OCI-LY3 (cell line): ENCODE measurements around the gene TNNI2.

Experiments used
- EZH2phosphoT487 ChIP-seq: fragments of 200-600 bp; shearing (Covaris generic); IDR thresholded peaks from 2 replicates; pipeline ENCODE4 v1.6.1; 2018; ENCODE audit warnings: antibody characterized with exemption, mixed run types, low read depth
- TF ChIP-seq, protein P1 (sequence below): fragments of 200-600, 300-600 bp; sonication (generic); IDR thresholded peaks from 2 replicates; pipeline ENCODE4 v1.5.1; 2014; ENCODE audit warnings: antibody characterized with exemption, low read length, low read depth

DNA sequence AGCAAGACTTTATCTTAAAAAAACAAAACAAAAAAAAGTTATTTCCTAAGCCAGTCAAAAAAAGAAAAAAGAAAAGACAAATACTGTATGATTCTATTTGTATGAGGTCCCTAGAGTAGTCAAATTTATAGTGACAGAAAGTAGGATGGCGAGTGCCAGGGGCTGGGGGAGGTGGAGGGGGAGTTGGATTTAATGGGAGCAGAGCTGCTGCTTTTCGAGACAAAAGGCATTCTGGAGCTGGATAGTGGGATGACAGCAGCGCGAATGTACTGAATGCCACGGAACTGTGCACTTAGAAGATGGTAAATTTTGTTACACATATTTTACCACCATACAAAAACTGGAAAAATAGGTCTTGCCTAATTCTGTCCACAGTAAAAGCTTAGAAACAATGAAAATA, 21.8 kb upstream of the TNNI2 start:
- TF ChIP-seq, protein P1, sequence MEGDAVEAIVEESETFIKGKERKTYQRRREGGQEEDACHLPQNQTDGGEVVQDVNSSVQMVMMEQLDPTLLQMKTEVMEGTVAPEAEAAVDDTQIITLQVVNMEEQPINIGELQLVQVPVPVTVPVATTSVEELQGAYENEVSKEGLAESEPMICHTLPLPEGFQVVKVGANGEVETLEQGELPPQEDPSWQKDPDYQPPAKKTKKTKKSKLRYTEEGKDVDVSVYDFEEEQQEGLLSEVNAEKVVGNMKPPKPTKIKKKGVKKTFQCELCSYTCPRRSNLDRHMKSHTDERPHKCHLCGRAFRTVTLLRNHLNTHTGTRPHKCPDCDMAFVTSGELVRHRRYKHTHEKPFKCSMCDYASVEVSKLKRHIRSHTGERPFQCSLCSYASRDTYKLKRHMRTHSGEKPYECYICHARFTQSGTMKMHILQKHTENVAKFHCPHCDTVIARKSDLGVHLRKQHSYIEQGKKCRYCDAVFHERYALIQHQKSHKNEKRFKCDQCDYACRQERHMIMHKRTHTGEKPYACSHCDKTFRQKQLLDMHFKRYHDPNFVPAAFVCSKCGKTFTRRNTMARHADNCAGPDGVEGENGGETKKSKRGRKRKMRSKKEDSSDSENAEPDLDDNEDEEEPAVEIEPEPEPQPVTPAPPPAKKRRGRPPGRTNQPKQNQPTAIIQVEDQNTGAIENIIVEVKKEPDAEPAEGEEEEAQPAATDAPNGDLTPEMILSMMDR, result no peak
- no peak for TF ChIP-seq EZH2phosphoT487
